CD4-positive, CD25-positive, alpha-beta regulatory T cell (primary cell): ENCODE data around the gene HYAL1. TPM values are rescaled to one million over a fixed set of nuclear protein-coding genes. Genes with fewer than 3 reads are reported as not detected.
"Not testable (repeated sequence)": the region's sequence is repeated elsewhere in the genome, so short reads cannot be mapped to it uniquely, and the experiment has no call there.

Source experiments
- ATAC-seq, 2 donors: fragments of 150-1000 bp; cut with Tn5 transposase; one replicate each; pipeline ENCODE4 v1.10.0; 2021; ENCODE audit warnings: low read depth in 2 of 2, moderate number of reproducible peaks in 2 of 2, moderate library complexity in 1 of 2
- DNase-seq, 3 donors: peaks; one replicate each; pipeline versions ENCODE4 v3.0.0 to v3.0.0-alpha.2; 2012 to 2022; ENCODE audit warnings: mixed read lengths in 1 of 3
- H3K27ac ChIP-seq: one replicate; pipeline ENCODE4 v1.7.0; 2013; ENCODE audit warnings: mild to moderate bottlenecking, low read length; ENCODE audit not compliant: insufficient read depth, poor library complexity, severe bottlenecking
- H3K27me3 ChIP-seq: one replicate; pipeline ENCODE4 v1.7.0; 2013; ENCODE audit warnings: low read length; ENCODE audit not compliant: control insufficient read depth, insufficient read depth
- H3K36me3 ChIP-seq: one replicate; pipeline ENCODE4 v1.7.0; 2013; ENCODE audit warnings: mild to moderate bottlenecking, low read length, moderate library complexity; ENCODE audit not compliant: control insufficient read depth, insufficient read depth
- H3K4me1 ChIP-seq: 2 replicates; pipeline ENCODE4 v1.7.0; 2013; ENCODE audit warnings: mild to moderate bottlenecking, low read length; ENCODE audit not compliant: insufficient read depth, control insufficient read depth, poor library complexity, severe bottlenecking
- H3K4me3 ChIP-seq: one replicate; pipeline ENCODE4 v1.7.0; 2013; ENCODE audit warnings: low read depth, mild to moderate bottlenecking, low read length, moderate library complexity
- H3K9me3 ChIP-seq, 2 experiments: 1 replicate in 1 of 2; 2 replicates in 1 of 2; pipeline ENCODE4 v1.7.0; 2013; ENCODE audit warnings: low read length in 2 of 2, mild to moderate bottlenecking in 1 of 2, moderate library complexity in 1 of 2; ENCODE audit not compliant: control insufficient read depth in 2 of 2
- H3K27ac Mint-ChIP-seq, 3 donors: one replicate each; pipeline ENCODE4 v1.8.0; 2020 to 2022; ENCODE audit warnings: mild to moderate bottlenecking in 3 of 3, mixed read lengths in 3 of 3, moderate library complexity in 2 of 3
- H3K27me3 Mint-ChIP-seq: one replicate; pipeline ENCODE4 v1.8.0; 2022; ENCODE audit warnings: mild to moderate bottlenecking, mixed read lengths
- H3K36me3 Mint-ChIP-seq: one replicate; pipeline ENCODE4 v1.8.0; 2020; ENCODE audit warnings: mixed read lengths
- H3K4me1 Mint-ChIP-seq, 4 donors: one replicate each; pipeline ENCODE4 v1.8.0; 2020 to 2022; ENCODE audit warnings: mixed read lengths in 4 of 4, mild to moderate bottlenecking in 1 of 4
- H3K4me3 Mint-ChIP-seq, 4 donors: one replicate each; pipeline ENCODE4 v1.8.0; 2020 to 2022; ENCODE audit warnings: mild to moderate bottlenecking in 4 of 4, mixed read lengths in 4 of 4, moderate library complexity in 3 of 4
- H3K9me3 Mint-ChIP-seq, 7 donors: one replicate each; pipeline ENCODE4 v1.8.0; 2020 to 2022; ENCODE audit warnings: mixed read lengths in 7 of 7, mild to moderate bottlenecking in 3 of 7, moderate library complexity in 2 of 7
- polyA plus RNA-seq, 4 donors: library from polyadenylated mRNA; unstranded; fragments of 300-500 nt; fragmentation: Illumina TruSeq; gene quantifications; one replicate each; pipeline ENCODE4 v1.2.3, GENCODE V29; 2021
- total RNA-seq: library from RNA; stranded (reverse); gene quantifications from one replicate; pipeline ENCODE4 v1.2.3, GENCODE V29; 2022

The HYAL1 gene
- total and polyA plus RNA-seq, 5 donors from 2014 or later: 0.07 to 0.35 (median 0.21) TPM; not detected in 1

GRCh38 chr3:50286322-50287227 is 16.8 kb downstream of the HYAL1 start:
- Mint-ChIP-seq H3K27me3 (no peaks in the 10 kb centered on the region), H3K9me3 (no peaks in the 10 kb centered on the region), H3K36me3 (peaks cover 4% of the 10 kb centered on the region), H3K4me3 (no peak overlapping the region), H3K4me1 (peaks cover 0 to 11% (median 2%) of the 10 kb centered on the region in 4 donors), H3K27ac (no peak overlapping the region)
- Histone ChIP-seq H3K9me3 (no peaks in the 10 kb centered on the region), H3K27me3 (no peaks in the 10 kb centered on the region), H3K4me1 (peaks cover 5% of the 10 kb centered on the region), H3K36me3 (peaks cover 34% of the 10 kb centered on the region), H3K27ac (no peak overlapping the region), H3K4me3 (no peak overlapping the region)
- DNase-seq (no peak), ATAC-seq (no peak)

GRCh38 chr3:50284121-50284520 is 19.3 kb downstream of the HYAL1 start:
- H3K4me1 ChIP-seq, DNase-seq, H3K36me3 Mint-ChIP-seq, H3K27ac Mint-ChIP-seq, H3K4me1 Mint-ChIP-seq, H3K9me3 ChIP-seq, H3K4me3 Mint-ChIP-seq, H3K27me3 ChIP-seq, H3K27ac ChIP-seq, H3K27me3 Mint-ChIP-seq, H3K4me3 ChIP-seq, H3K9me3 Mint-ChIP-seq, ATAC-seq: not testable (repeated sequence)
- peaks cover 21% of the 10 kb centered on the region for H3K36me3 ChIP-seq

GRCh38 chr3:50279255-50280016 is 23.9 kb downstream of the HYAL1 start:
- no peak for ATAC-seq
- no peak overlapping the region for H3K27ac ChIP-seq
- no peaks in the 10 kb centered on the region for H3K36me3 Mint-ChIP-seq
- H3K27me3 Mint-ChIP-seq: peaks cover 31% of the 10 kb centered on the region
- H3K9me3 ChIP-seq: no peaks in the 10 kb centered on the region
- no peaks in the 10 kb centered on the region for H3K9me3 Mint-ChIP-seq
- DNase-seq: no peak
- H3K27me3 ChIP-seq: peaks cover 5% of the 10 kb centered on the region
- no peak overlapping the region for H3K4me3 Mint-ChIP-seq
- no peaks in the 10 kb centered on the region for H3K36me3 ChIP-seq
- H3K4me3 ChIP-seq: no peak overlapping the region
- H3K4me1 ChIP-seq: peaks cover 16% of the 10 kb centered on the region
- H3K27ac Mint-ChIP-seq: no peak overlapping the region
- peaks cover 0 to 16% (median 2%) of the 10 kb centered on the region in 4 donors for H3K4me1 Mint-ChIP-seq

- Mint-ChIP-seq H3K27me3 (peaks cover 37% of the 10 kb centered on the region), H3K27ac (no peak within 1 kb of the TSS), H3K9me3 (no peaks in the 10 kb centered on the region), H3K4me1 (peaks cover 0 to 20% (median 7%) of the 10 kb centered on the region in 4 donors), H3K4me3 (no peak within 1 kb of the TSS), H3K36me3 (no peaks in the 10 kb centered on the region)
- Histone ChIP-seq H3K27me3 (peaks cover 8% of the 10 kb centered on the region), H3K9me3 (no peaks in the 10 kb centered on the region), H3K27ac (no peak within 1 kb of the TSS), H3K4me1 (peaks cover 22% of the 10 kb centered on the region), H3K36me3 (no peaks in the 10 kb centered on the region), H3K4me3 (no peak within 1 kb of the TSS)
- DNase-seq (no peak), ATAC-seq (no peak)
These were observed 24.5 kb downstream of the HYAL1 start, which contains the start of gene LSMEM2 for GRCh38 chr3:50278880-50279224. TSS of gene LSMEM2 (plus strand) at chr3:50279087. CDS start at chr3:50279114, 27 bp downstream.

- Mint-ChIP-seq H3K9me3 (no peaks in the 10 kb centered on the region), H3K4me1 (peaks cover 0 to 22% (median 7%) of the 10 kb centered on the region in 4 donors), H3K4me3 (no peak overlapping the region), H3K27ac (no peak overlapping the region), H3K36me3 (no peaks in the 10 kb centered on the region), H3K27me3 (peaks cover 38% of the 10 kb centered on the region)
- H3K36me3 ChIP-seq: no peaks in the 10 kb centered on the region
- peaks cover 25% of the 10 kb centered on the region for H3K4me1 ChIP-seq
- H3K4me3 ChIP-seq: no peak overlapping the region
- H3K27ac ChIP-seq: no peak overlapping the region
- DNase-seq: no peak
- no peak for ATAC-seq
- H3K9me3 ChIP-seq: no peaks in the 10 kb centered on the region
- H3K27me3 ChIP-seq: peaks cover 8% of the 10 kb centered on the region
These were observed 25.1 kb downstream of the HYAL1 start for GRCh38 chr3:50278123-50278879.

GRCh38 chr3:50276762-50277101 is 26.6 kb downstream of the HYAL1 start:
- H3K4me3 ChIP-seq: no peak overlapping the region
- no peak overlapping the region for H3K27ac ChIP-seq
- Mint-ChIP-seq H3K4me1 (peaks cover 0 to 28% (median 12%) of the 10 kb centered on the region in 4 donors), H3K4me3 (no peak overlapping the region), H3K36me3 (no peaks in the 10 kb centered on the region), H3K27me3 (peaks cover 49% of the 10 kb centered on the region), H3K9me3 (peaks cover 0 to 2% (median 0%) of the 10 kb centered on the region in 7 donors), H3K27ac (no peak overlapping the region)
- DNase-seq (no peak), ATAC-seq (no peak)
- no peaks in the 10 kb centered on the region for H3K36me3 ChIP-seq
- H3K4me1 ChIP-seq: peaks cover 29% of the 10 kb centered on the region
- no peaks in the 10 kb centered on the region for H3K9me3 ChIP-seq
- H3K27me3 ChIP-seq: peaks cover 8% of the 10 kb centered on the region

GRCh38 chr3:50275996-50276761 is 27.2 kb downstream of the HYAL1 start:
- H3K36me3 Mint-ChIP-seq: no peaks in the 10 kb centered on the region
- H3K4me1 Mint-ChIP-seq: peaks cover 0 to 28% (median 13%) of the 10 kb centered on the region in 4 donors
- no peak overlapping the region for H3K4me3 ChIP-seq
- H3K9me3 ChIP-seq: no peaks in the 10 kb centered on the region
- H3K27me3 Mint-ChIP-seq: peaks cover 55% of the 10 kb centered on the region
- no peaks in the 10 kb centered on the region for H3K36me3 ChIP-seq
- no peak for ATAC-seq
- H3K27ac ChIP-seq: no peak overlapping the region
- H3K4me1 ChIP-seq: peaks cover 29% of the 10 kb centered on the region
- peaks cover 0 to 2% (median 0%) of the 10 kb centered on the region in 7 donors for H3K9me3 Mint-ChIP-seq
- no peak overlapping the region for H3K27ac Mint-ChIP-seq
- peak overlapping the region in 3 of 4 donors; percentile 50 to 58 (median 53) for H3K4me3 Mint-ChIP-seq
- peaks cover 8% of the 10 kb centered on the region for H3K27me3 ChIP-seq
- DNase-seq: peak in 1 of 3 donors; percentile 55
